Measurements from ENCODE around the gene GNAT2. TPM values are rescaled to one million over a fixed set of nuclear protein-coding genes. Genes with fewer than 3 reads are reported as not detected.
A peak's percentile ranks its signal among the peaks of the same experiment; 100 is the strongest.

GNAT2 gene
- total and polyA plus RNA-seq, 10 of the 15 experiments (the other 5 are each of a cell fraction or from before 2014, with no cell fraction given) = 0.08 to 1.3 (median 0.41) TPM

GRCh38 chr1:109620401-109620791 is 980 bp upstream of the GNAT2 start:
- H2AFZ ChIP-seq (ENCODE audit: control insufficient read depth, low read depth, low read length) = peak overlapping the region; percentile 83
- TF ChIP-seq, protein P1, sequence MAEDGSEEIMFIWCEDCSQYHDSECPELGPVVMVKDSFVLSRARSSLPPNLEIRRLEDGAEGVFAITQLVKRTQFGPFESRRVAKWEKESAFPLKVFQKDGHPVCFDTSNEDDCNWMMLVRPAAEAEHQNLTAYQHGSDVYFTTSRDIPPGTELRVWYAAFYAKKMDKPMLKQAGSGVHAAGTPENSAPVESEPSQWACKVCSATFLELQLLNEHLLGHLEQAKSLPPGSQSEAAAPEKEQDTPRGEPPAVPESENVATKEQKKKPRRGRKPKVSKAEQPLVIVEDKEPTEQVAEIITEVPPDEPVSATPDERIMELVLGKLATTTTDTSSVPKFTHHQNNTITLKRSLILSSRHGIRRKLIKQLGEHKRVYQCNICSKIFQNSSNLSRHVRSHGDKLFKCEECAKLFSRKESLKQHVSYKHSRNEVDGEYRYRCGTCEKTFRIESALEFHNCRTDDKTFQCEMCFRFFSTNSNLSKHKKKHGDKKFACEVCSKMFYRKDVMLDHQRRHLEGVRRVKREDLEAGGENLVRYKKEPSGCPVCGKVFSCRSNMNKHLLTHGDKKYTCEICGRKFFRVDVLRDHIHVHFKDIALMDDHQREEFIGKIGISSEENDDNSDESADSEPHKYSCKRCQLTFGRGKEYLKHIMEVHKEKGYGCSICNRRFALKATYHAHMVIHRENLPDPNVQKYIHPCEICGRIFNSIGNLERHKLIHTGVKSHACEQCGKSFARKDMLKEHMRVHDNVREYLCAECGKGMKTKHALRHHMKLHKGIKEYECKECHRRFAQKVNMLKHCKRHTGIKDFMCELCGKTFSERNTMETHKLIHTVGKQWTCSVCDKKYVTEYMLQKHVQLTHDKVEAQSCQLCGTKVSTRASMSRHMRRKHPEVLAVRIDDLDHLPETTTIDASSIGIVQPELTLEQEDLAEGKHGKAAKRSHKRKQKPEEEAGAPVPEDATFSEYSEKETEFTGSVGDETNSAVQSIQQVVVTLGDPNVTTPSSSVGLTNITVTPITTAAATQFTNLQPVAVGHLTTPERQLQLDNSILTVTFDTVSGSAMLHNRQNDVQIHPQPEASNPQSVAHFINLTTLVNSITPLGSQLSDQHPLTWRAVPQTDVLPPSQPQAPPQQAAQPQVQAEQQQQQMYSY (CRISPR knock-in tag; IDR thresholded peaks at IDR 0.05) = no peak
- no peak for TF ChIP-seq CUX1 (IDR thresholded peaks at IDR 0.05; ENCODE audit: insufficient replicate concordance, low read depth, low read length)
- TF ChIP-seq SIX5 (IDR thresholded peaks at IDR 0.05; ENCODE audit: low read depth, low read length, severe bottlenecking) = no peak
- no peak for TF ChIP-seq NR2C1 (IDR thresholded peaks at IDR 0.05)
- TF ChIP-seq CEBPB (IDR thresholded peaks at IDR 0.05; ENCODE audit: borderline replicate concordance in 1 of 2, low read depth in 2 of 2, low read length in 2 of 2) = no peak
- no peak for TF ChIP-seq MEF2A (IDR thresholded peaks at IDR 0.05; ENCODE audit: insufficient read depth, low read depth, low read length)
- no peak for TF ChIP-seq BRCA1 (IDR thresholded peaks at IDR 0.05; ENCODE audit: low read depth, low read length)
- TF ChIP-seq POLR2A (IDR thresholded peaks at IDR 0.05; ENCODE audit: low read depth, low read length) = no peak
- no peak for TF ChIP-seq SUPT20H (IDR thresholded peaks at IDR 0.05; ENCODE audit: borderline replicate concordance, control insufficient read depth, low read depth, low read length)
- TF ChIP-seq SPI1 (IDR thresholded peaks at IDR 0.05; ENCODE audit: borderline replicate concordance, insufficient read depth, low read depth, low read length) = no peak
- no peak for TF ChIP-seq NFXL1 (IDR thresholded peaks at IDR 0.05; ENCODE audit: borderline replicate concordance)
- TF ChIP-seq RB1 (IDR thresholded peaks at IDR 0.05; ENCODE audit: borderline replicate concordance) = no peak

More at GRCh38 chr1:109620401-109620791, 980 bp upstream of the GNAT2 start:
- Histone ChIP-seq H3K4me3 (peak overlapping the region; percentile 85), H3K36me3 (ENCODE audit: control insufficient read depth in 2 of 2, insufficient read depth in 2 of 2, low read length in 1 of 2) (no peaks in the 10 kb centered on the region; a peak in 2 of 4 replicates), H3K79me2 (ENCODE audit: control insufficient read depth, insufficient read depth, low read length) (peaks cover 51% of the 10 kb centered on the region), H3K4me2 (ENCODE audit: control insufficient read depth, insufficient read depth) (peak overlapping the region; percentile 89), H3K27me3 (replicated peaks in 1 of 2; ENCODE audit: control insufficient read depth in 2 of 2, insufficient read depth in 2 of 2, low read length in 1 of 2) (no peaks in the 10 kb centered on the region), H3K9me3 (replicated peaks; ENCODE audit: control insufficient read depth, insufficient read depth, low read length) (no peaks in the 10 kb centered on the region), H3K27ac (ENCODE audit: control insufficient read depth, insufficient read depth) (peak overlapping the region; percentile 72), H3K9ac (ENCODE audit: control insufficient read depth, insufficient read depth, low read length) (peak overlapping the region; percentile 86), H4K20me1 (ENCODE audit: control insufficient read depth, insufficient read depth) (no peaks in the 10 kb centered on the region), H3K4me1 (ENCODE audit: control insufficient read depth, insufficient read depth, low read length) (peaks cover 42% of the 10 kb centered on the region)
- no peak for DNase-seq (ENCODE audit: low read depth, low spot score)
- no peak for FAIRE-seq
- RAD21 ChIA-PET (ENCODE audit: unreplicated experiment) = interaction anchor here (0.6 to 2.3 kb wide), 7 partner anchors 10 to 410 kb away, joined by 3 to 10 read pairs (median 3); no protein-coding TSS in a partner anchor
- BruUV-seq (replicated peaks) = no TSS peak
- in situ Hi-C loops (cut with MboI) (loop anchor here (5.0 kb wide), 2 partner anchors 73 to 133 kb away; partner anchors contain the start of gene GNAI3), intact Hi-C loops (cut with micrococcal nuclease; ENCODE audit: unreplicated experiment) (loop anchor here (5.0 kb wide), 1 partner anchor 128 kb away; the partner anchor contains the start of gene CYB561D1)
- WGBS (ENCODE audit: insufficient coverage, insufficient replicate concordance, low lambda C conversion rate, missing lambda C conversion rate) = 0% methylated on average over 8 of the region's 9 CpGs
- no peak for ATAC-seq
- SMC1A ChIA-PET (ENCODE audit: uncharacterized antibody, unreplicated experiment) = interaction anchor here (0.7 to 2.7 kb wide), 5 partner anchors 10 to 74 kb away, joined by 3 to 18 read pairs (median 6); partner anchors contain the start of gene GNAI3
- POLR2A ChIA-PET = interaction anchor here (0.8 to 3.4 kb wide), 4 partner anchors 19 to 138 kb away, joined by 3 to 34 read pairs (median 8); partner anchors contain the start of gene GNAI3
- CTCF ChIA-PET = interaction anchor here (0.6 to 2.4 kb wide), 14 partner anchors 9 to 409 kb away, joined by 3 to 16 read pairs (median 5); partner anchors contain the start of genes AHCYL1, GNAI3 and SARS1

Data from GM12878 (cell line).